Measurements from ENCODE around the gene TMEM220.
"Not testable (repeated sequence)": the region's sequence is repeated elsewhere in the genome, so short reads cannot be mapped to it uniquely, and the experiment has no call there.

TMEM220 gene

GRCh38 chr17:10743316-10744009 lies 13.6 kb upstream of the TMEM220 start:
- H3K9me3 Mint-ChIP-seq, result no peaks in the 10 kb centered on the region
- DNase-seq (no peak), ATAC-seq (no peak)
- H3K27ac Mint-ChIP-seq, result no peak overlapping the region
- H3K4me3 Mint-ChIP-seq, result no peak overlapping the region
- no peaks in the 10 kb centered on the region for H3K36me3 Mint-ChIP-seq (ENCODE audit: low read depth)
- H3K4me1 Mint-ChIP-seq, result peaks cover 8% of the 10 kb centered on the region
- no peaks in the 10 kb centered on the region for H3K27me3 Mint-ChIP-seq

GRCh38 chr17:10742431-10742830 lies 12.6 kb upstream of the TMEM220 start:
- no peak overlapping the region for H3K4me3 Mint-ChIP-seq
- H3K4me1 Mint-ChIP-seq, result peaks cover 9% of the 10 kb centered on the region
- H3K36me3 Mint-ChIP-seq (ENCODE audit: low read depth), result no peaks in the 10 kb centered on the region
- DNase-seq (no peak), ATAC-seq (no peak)
- H3K27me3 Mint-ChIP-seq, result no peaks in the 10 kb centered on the region
- H3K27ac Mint-ChIP-seq, result no peak overlapping the region
- H3K9me3 Mint-ChIP-seq, result no peaks in the 10 kb centered on the region

- no peak overlapping the region for H3K27ac Mint-ChIP-seq
- H3K27me3 Mint-ChIP-seq, result no peaks in the 10 kb centered on the region
- DNase-seq, result no peak
- no peaks in the 10 kb centered on the region for H3K36me3 Mint-ChIP-seq (ENCODE audit: low read depth)
- H3K4me3 Mint-ChIP-seq, result no peak overlapping the region
- H3K4me1 Mint-ChIP-seq, result peaks cover 13% of the 10 kb centered on the region
- no peak for ATAC-seq
- H3K9me3 Mint-ChIP-seq, result no peaks in the 10 kb centered on the region
Observed at GRCh38 chr17:10741416-10742135, 11.8 kb upstream of the TMEM220 start.

- no peak for DNase-seq
- H3K4me3 Mint-ChIP-seq, result no peak overlapping the region
- no peaks in the 10 kb centered on the region for H3K36me3 Mint-ChIP-seq (ENCODE audit: low read depth)
- peak; percentile 10 for ATAC-seq
- H3K4me1 Mint-ChIP-seq, result peaks cover 9% of the 10 kb centered on the region
- no peaks in the 10 kb centered on the region for H3K9me3 Mint-ChIP-seq
- H3K27me3 Mint-ChIP-seq, result no peaks in the 10 kb centered on the region
- H3K27ac Mint-ChIP-seq, result no peak overlapping the region
Observed at GRCh38 chr17:10739386-10739785, 9.6 kb upstream of the TMEM220 start.

GRCh38 chr17:10738521-10739258 lies 8.9 kb upstream of the TMEM220 start:
- no peak overlapping the region for H3K4me3 Mint-ChIP-seq
- H3K27me3 Mint-ChIP-seq, result no peaks in the 10 kb centered on the region

GRCh38 chr17:10737736-10738135 lies 7.9 kb upstream of the TMEM220 start:
- H3K27ac Mint-ChIP-seq, result no peak overlapping the region
- H3K4me3 Mint-ChIP-seq, result no peak overlapping the region
- H3K4me1 Mint-ChIP-seq, result peaks cover 6% of the 10 kb centered on the region
- no peaks in the 10 kb centered on the region for H3K9me3 Mint-ChIP-seq
- ATAC-seq (no peak), DNase-seq (no peak)
- no peaks in the 10 kb centered on the region for H3K36me3 Mint-ChIP-seq (ENCODE audit: low read depth)
- no peaks in the 10 kb centered on the region for H3K27me3 Mint-ChIP-seq

More at GRCh38 chr17:10738521-10739258, 8.9 kb upstream of the TMEM220 start:
- Mint-ChIP-seq H3K4me1 (peaks cover 6% of the 10 kb centered on the region), H3K9me3 (no peaks in the 10 kb centered on the region), H3K36me3 (ENCODE audit: low read depth) (no peaks in the 10 kb centered on the region), H3K27ac (no peak overlapping the region)
- no peak for ATAC-seq
- DNase-seq, result no peak

- DNase-seq (peak; percentile 39), ATAC-seq (no peak)
- Mint-ChIP-seq H3K36me3 (ENCODE audit: low read depth) (no peaks in the 10 kb centered on the region), H3K27ac (no peak overlapping the region), H3K27me3 (no peaks in the 10 kb centered on the region), H3K9me3 (no peaks in the 10 kb centered on the region), H3K4me1 (peaks cover 6% of the 10 kb centered on the region), H3K4me3 (no peak overlapping the region)
Observed at GRCh38 chr17:10737168-10737622, 7.4 kb upstream of the TMEM220 start.

- ATAC-seq, result no peak
- H3K4me1 Mint-ChIP-seq, result peaks cover 9% of the 10 kb centered on the region
- DNase-seq, result no peak
- no peak overlapping the region for H3K4me3 Mint-ChIP-seq
- no peaks in the 10 kb centered on the region for H3K9me3 Mint-ChIP-seq
- H3K27me3 Mint-ChIP-seq, result no peaks in the 10 kb centered on the region
- no peaks in the 10 kb centered on the region for H3K36me3 Mint-ChIP-seq (ENCODE audit: low read depth)
- no peak overlapping the region for H3K27ac Mint-ChIP-seq
Observed at GRCh38 chr17:10735821-10736220, 6.0 kb upstream of the TMEM220 start.

GRCh38 chr17:10735251-10735650 lies 5.4 kb upstream of the TMEM220 start:
- Mint-ChIP-seq H3K27me3 (no peaks in the 10 kb centered on the region), H3K4me1 (peaks cover 14% of the 10 kb centered on the region), H3K36me3 (ENCODE audit: low read depth) (no peaks in the 10 kb centered on the region), H3K27ac (no peak overlapping the region), H3K9me3 (no peaks in the 10 kb centered on the region), H3K4me3 (no peak overlapping the region)
- ATAC-seq (no peak), DNase-seq (no peak)

GRCh38 chr17:10733666-10734065 lies 3.8 kb upstream of the TMEM220 start:
- ATAC-seq, result no peak
- Mint-ChIP-seq H3K36me3 (ENCODE audit: low read depth) (no peaks in the 10 kb centered on the region), H3K9me3 (no peaks in the 10 kb centered on the region), H3K27ac (no peak overlapping the region), H3K27me3 (no peaks in the 10 kb centered on the region), H3K4me1 (peaks cover 18% of the 10 kb centered on the region), H3K4me3 (no peak overlapping the region)
- DNase-seq, result no peak

GRCh38 chr17:10732121-10732520 lies 2.3 kb upstream of the TMEM220 start:
- H3K4me3 Mint-ChIP-seq; H3K27me3 Mint-ChIP-seq; ATAC-seq; H3K36me3 Mint-ChIP-seq (ENCODE audit: low read depth); H3K27ac Mint-ChIP-seq; H3K9me3 Mint-ChIP-seq; DNase-seq: not testable (repeated sequence)
- peaks cover 20% of the 10 kb centered on the region for H3K4me1 Mint-ChIP-seq

GRCh38 chr17:10731408-10731879 lies 1.6 kb upstream of the TMEM220 start:
- H3K36me3 Mint-ChIP-seq (ENCODE audit: low read depth), result no peaks in the 10 kb centered on the region
- ATAC-seq (no peak), DNase-seq (no peak)
- peak overlapping the region; percentile 89 for H3K4me3 Mint-ChIP-seq
- H3K27me3 Mint-ChIP-seq, result no peaks in the 10 kb centered on the region
- H3K27ac Mint-ChIP-seq, result no peak overlapping the region
- H3K4me1 Mint-ChIP-seq, result peaks cover 22% of the 10 kb centered on the region
- no peaks in the 10 kb centered on the region for H3K9me3 Mint-ChIP-seq

GRCh38 chr17:10730247-10730646 lies 424 bp upstream of the TMEM220 start:
- Mint-ChIP-seq H3K27ac (peak overlapping the region; percentile 80), H3K4me1 (peaks cover 22% of the 10 kb centered on the region), H3K4me3 (peak overlapping the region; percentile 89)
- peak; percentile 23 for DNase-seq
- not testable (repeated sequence) for H3K27me3 Mint-ChIP-seq; H3K9me3 Mint-ChIP-seq; H3K36me3 Mint-ChIP-seq (ENCODE audit: low read depth); ATAC-seq

- ATAC-seq, result no peak
- H3K9me3 Mint-ChIP-seq, result no peaks in the 10 kb centered on the region
- H3K27me3 Mint-ChIP-seq, result no peaks in the 10 kb centered on the region
- H3K4me1 Mint-ChIP-seq, result peaks cover 22% of the 10 kb centered on the region
- no peak overlapping the region for H3K27ac Mint-ChIP-seq
- no peak for DNase-seq
- H3K36me3 Mint-ChIP-seq (ENCODE audit: low read depth), result no peaks in the 10 kb centered on the region
- H3K4me3 Mint-ChIP-seq, result no peak overlapping the region
Observed at GRCh38 chr17:10728331-10728892, 1.4 kb downstream of the TMEM220 start.
